MM.1S (cell line): ENCODE measurements around the gene APOO.

Experiments used
- DNase-seq: peaks from one replicate; pipeline ENCODE4 v3.0.0-alpha.2; 2015
- H2AFZ ChIP-seq: fragments of 300-600 bp; sonication (generic); 2 replicates; pipeline ENCODE4 v1.6.0; 2016; ENCODE audit warnings: antibody characterized with exemption, low read length
- H3F3A ChIP-seq: fragments of 300-600 bp; sonication (generic); 2 replicates; pipeline ENCODE4 v1.6.1; 2016; ENCODE audit warnings: mild to moderate bottlenecking, antibody characterized with exemption, low read length, moderate library complexity, mixed read lengths; ENCODE audit not compliant: insufficient read depth
- H3K27ac ChIP-seq: fragments of 300-600 bp; sonication (generic); 2 replicates; pipeline ENCODE4 v1.5.1; 2016; ENCODE audit warnings: mild to moderate bottlenecking, low read length
- H3K27me3 ChIP-seq: fragments of 300-600 bp; sonication (generic); replicated peaks from 2 replicates; pipeline ENCODE4 v1.6.0; 2016; ENCODE audit warnings: low read length; ENCODE audit not compliant: insufficient read depth
- H3K36me3 ChIP-seq: fragments of 300-600 bp; sonication (generic); replicated peaks from 2 replicates; pipeline ENCODE4 v1.6.1; 2016; ENCODE audit warnings: mild to moderate bottlenecking, low read length, mixed read lengths; ENCODE audit not compliant: insufficient read depth
- H3K4me1 ChIP-seq: fragments of 300-600 bp; sonication (generic); 2 replicates; pipeline ENCODE4 v1.6.1; 2016; ENCODE audit warnings: low read length, mixed read lengths
- H3K4me2 ChIP-seq: fragments of 300-600 bp; sonication (generic); 2 replicates; pipeline ENCODE4 v1.6.0; 2016; ENCODE audit warnings: low read depth, low read length
- H3K4me3 ChIP-seq: fragments of 300-600 bp; sonication (generic); 2 replicates; pipeline ENCODE4 v1.5.1; 2016; ENCODE audit warnings: low read length, mixed read lengths
- H3K79me2 ChIP-seq: fragments of 300-600 bp; sonication (generic); 2 replicates; pipeline ENCODE4 v1.6.1; 2016; ENCODE audit warnings: mixed run types, low read length, mixed read lengths
- H3K9ac ChIP-seq: fragments of 300-600 bp; sonication (generic); 2 replicates; pipeline ENCODE4 v1.6.1; 2016; ENCODE audit warnings: low read length, mixed read lengths
- H3K9me2 ChIP-seq: fragments of 300-600 bp; sonication (generic); replicated peaks from 2 replicates; pipeline ENCODE4 v1.6.1; 2016; ENCODE audit warnings: mild to moderate bottlenecking, low read length, mixed read lengths; ENCODE audit not compliant: insufficient read depth
- H3K9me3 ChIP-seq: fragments of 300-600 bp; sonication (generic); replicated peaks from 2 replicates; pipeline ENCODE4 v1.6.1; 2016; ENCODE audit warnings: mild to moderate bottlenecking, low read length, mixed read lengths; ENCODE audit not compliant: insufficient read depth
- H4K20me1 ChIP-seq: fragments of 300-600 bp; sonication (generic); 2 replicates; pipeline ENCODE4 v1.6.1; 2016; ENCODE audit warnings: mild to moderate bottlenecking, low read length, moderate library complexity, mixed read lengths; ENCODE audit not compliant: insufficient read depth
- EZH2 ChIP-seq: fragments of 300-600 bp; sonication (generic); optimal IDR thresholded peaks from 2 replicates; pipeline ENCODE3; 2017; ENCODE audit warnings: low read depth, mild to moderate bottlenecking, antibody characterized with exemption, low read length, mixed read lengths
- EZH2phosphoT487 ChIP-seq: fragments of 300-600 bp; sonication (generic); IDR thresholded peaks from 2 replicates; pipeline ENCODE4 v1.6.1; 2018; ENCODE audit warnings: antibody characterized with exemption, low read length
- TF ChIP-seq, protein P1 (sequence below): fragments of 300-600 bp; sonication (generic); IDR thresholded peaks from 2 replicates; pipeline ENCODE4 v1.5.1; 2016; ENCODE audit warnings: antibody characterized with exemption, low read length, mixed read lengths

APOO gene

GRCh38 chrX:23944234-23944633 lies 36.5 kb upstream of the APOO start:
- no peak for DNase-seq
- no peak overlapping the region for H2AFZ ChIP-seq
- no peaks in the 10 kb centered on the region for H4K20me1 ChIP-seq
- H3K9me2 ChIP-seq = no peaks in the 10 kb centered on the region
- H3K27me3 ChIP-seq = no peaks in the 10 kb centered on the region
- H3F3A ChIP-seq = no peaks in the 10 kb centered on the region
- TF ChIP-seq, protein P1, sequence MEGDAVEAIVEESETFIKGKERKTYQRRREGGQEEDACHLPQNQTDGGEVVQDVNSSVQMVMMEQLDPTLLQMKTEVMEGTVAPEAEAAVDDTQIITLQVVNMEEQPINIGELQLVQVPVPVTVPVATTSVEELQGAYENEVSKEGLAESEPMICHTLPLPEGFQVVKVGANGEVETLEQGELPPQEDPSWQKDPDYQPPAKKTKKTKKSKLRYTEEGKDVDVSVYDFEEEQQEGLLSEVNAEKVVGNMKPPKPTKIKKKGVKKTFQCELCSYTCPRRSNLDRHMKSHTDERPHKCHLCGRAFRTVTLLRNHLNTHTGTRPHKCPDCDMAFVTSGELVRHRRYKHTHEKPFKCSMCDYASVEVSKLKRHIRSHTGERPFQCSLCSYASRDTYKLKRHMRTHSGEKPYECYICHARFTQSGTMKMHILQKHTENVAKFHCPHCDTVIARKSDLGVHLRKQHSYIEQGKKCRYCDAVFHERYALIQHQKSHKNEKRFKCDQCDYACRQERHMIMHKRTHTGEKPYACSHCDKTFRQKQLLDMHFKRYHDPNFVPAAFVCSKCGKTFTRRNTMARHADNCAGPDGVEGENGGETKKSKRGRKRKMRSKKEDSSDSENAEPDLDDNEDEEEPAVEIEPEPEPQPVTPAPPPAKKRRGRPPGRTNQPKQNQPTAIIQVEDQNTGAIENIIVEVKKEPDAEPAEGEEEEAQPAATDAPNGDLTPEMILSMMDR = no peak
- TF ChIP-seq EZH2phosphoT487 (no peak), EZH2 (no peak)
- H3K4me1 ChIP-seq = no peaks in the 10 kb centered on the region
- H3K27ac ChIP-seq = no peak overlapping the region
- H3K4me3 ChIP-seq = no peak overlapping the region
- H3K36me3 ChIP-seq = no peaks in the 10 kb centered on the region
- no peaks in the 10 kb centered on the region for H3K79me2 ChIP-seq
- no peaks in the 10 kb centered on the region for H3K9me3 ChIP-seq
- no peak overlapping the region for H3K4me2 ChIP-seq
- no peak overlapping the region for H3K9ac ChIP-seq

- no peaks in the 10 kb centered on the region for H3K9me3 ChIP-seq
- no peak overlapping the region for H3K9ac ChIP-seq
- no peaks in the 10 kb centered on the region for H3K9me2 ChIP-seq
- DNase-seq = no peak
- H4K20me1 ChIP-seq = no peaks in the 10 kb centered on the region
- no peak overlapping the region for H3K4me3 ChIP-seq
- no peak overlapping the region for H2AFZ ChIP-seq
- no peaks in the 10 kb centered on the region for H3K36me3 ChIP-seq
- TF ChIP-seq EZH2 = no peak
- TF ChIP-seq, protein P1 = no peak
- TF ChIP-seq EZH2phosphoT487 = no peak
- H3F3A ChIP-seq = no peaks in the 10 kb centered on the region
- no peaks in the 10 kb centered on the region for H3K79me2 ChIP-seq
- no peak overlapping the region for H3K27ac ChIP-seq
- no peaks in the 10 kb centered on the region for H3K27me3 ChIP-seq
- no peak overlapping the region for H3K4me2 ChIP-seq
- no peaks in the 10 kb centered on the region for H3K4me1 ChIP-seq
Observed at GRCh38 chrX:23939203-23939602, 31.5 kb upstream of the APOO start.

- H3K4me1 ChIP-seq = no peaks in the 10 kb centered on the region
- TF ChIP-seq EZH2phosphoT487 (no peak), EZH2 (no peak)
- TF ChIP-seq, protein P1 = no peak
- H3F3A ChIP-seq = no peaks in the 10 kb centered on the region
- H3K4me2 ChIP-seq = no peak overlapping the region
- H3K9me3 ChIP-seq = no peaks in the 10 kb centered on the region
- no peaks in the 10 kb centered on the region for H3K79me2 ChIP-seq
- H3K36me3 ChIP-seq = no peaks in the 10 kb centered on the region
- H3K27me3 ChIP-seq = no peaks in the 10 kb centered on the region
- no peak overlapping the region for H2AFZ ChIP-seq
- no peaks in the 10 kb centered on the region for H4K20me1 ChIP-seq
- no peak overlapping the region for H3K9ac ChIP-seq
- no peak overlapping the region for H3K4me3 ChIP-seq
- no peak overlapping the region for H3K27ac ChIP-seq
- H3K9me2 ChIP-seq = no peaks in the 10 kb centered on the region
- DNase-seq = no peak
Observed at GRCh38 chrX:23938690-23939089, 31.0 kb upstream of the APOO start.

GRCh38 chrX:23937100-23937499 lies 29.4 kb upstream of the APOO start:
- Histone ChIP-seq H3F3A (no peaks in the 10 kb centered on the region), H4K20me1 (no peaks in the 10 kb centered on the region), H3K4me2 (no peak overlapping the region), H3K4me3 (no peak overlapping the region), H3K9me2 (no peaks in the 10 kb centered on the region), H3K9ac (no peak overlapping the region), H3K9me3 (no peaks in the 10 kb centered on the region), H3K36me3 (no peaks in the 10 kb centered on the region), H3K4me1 (no peaks in the 10 kb centered on the region), H3K27me3 (no peaks in the 10 kb centered on the region), H3K27ac (no peak overlapping the region), H3K79me2 (no peaks in the 10 kb centered on the region), H2AFZ (no peak overlapping the region)
- TF ChIP-seq EZH2 = no peak
- no peak for TF ChIP-seq EZH2phosphoT487
- TF ChIP-seq, protein P1 = no peak
- no peak for DNase-seq
